GM12873 (cell line): ENCODE results near the gene NFE2L3.

ENCODE experiments used
- CTCF ChIP-seq: IDR thresholded peaks from 2 replicates; pipeline ENCODE4 v1.5.1; 2012; ENCODE audit warnings: low read depth, mild to moderate bottlenecking, moderate library complexity, low read length, control low read depth; ENCODE audit not compliant: insufficient read depth; ENCODE audit errors: missing control alignments

Gene NFE2L3

GRCh38 chr7:26189697-26190096 lies 37.7 kb downstream of the NFE2L3 start:
- no peak for TF ChIP-seq CTCF

- no peak for TF ChIP-seq CTCF
Observed at GRCh38 chr7:26190417-26190869, 38.4 kb downstream of the NFE2L3 start.

- no peak for TF ChIP-seq CTCF
Observed at GRCh38 chr7:26191233-26191973, 39.4 kb downstream of the NFE2L3 start.

- TF ChIP-seq CTCF, result no peak
Observed at GRCh38 chr7:26191974-26192479, 40.0 kb downstream of the NFE2L3 start.

- no peak for TF ChIP-seq CTCF
Observed at GRCh38 chr7:26192485-26193087, 40.6 kb downstream of the NFE2L3 start.

- no peak for TF ChIP-seq CTCF
Observed at GRCh38 chr7:26193432-26194207, 41.6 kb downstream of the NFE2L3 start.

- no peak for TF ChIP-seq CTCF
Observed at GRCh38 chr7:26195182-26195581, 43.2 kb downstream of the NFE2L3 start.
